HG03521 (cell line): ENCODE measurements around the gene MTX1.

Experiments
- ATAC-seq: cut with Tn5 transposase; IDR thresholded peaks from one replicate; pipeline ENCODE4 v1.9.1; 2021; ENCODE audit warnings: mild to moderate bottlenecking, moderate library complexity; ENCODE audit not compliant: unreplicated experiment

The MTX1 gene

DNA sequence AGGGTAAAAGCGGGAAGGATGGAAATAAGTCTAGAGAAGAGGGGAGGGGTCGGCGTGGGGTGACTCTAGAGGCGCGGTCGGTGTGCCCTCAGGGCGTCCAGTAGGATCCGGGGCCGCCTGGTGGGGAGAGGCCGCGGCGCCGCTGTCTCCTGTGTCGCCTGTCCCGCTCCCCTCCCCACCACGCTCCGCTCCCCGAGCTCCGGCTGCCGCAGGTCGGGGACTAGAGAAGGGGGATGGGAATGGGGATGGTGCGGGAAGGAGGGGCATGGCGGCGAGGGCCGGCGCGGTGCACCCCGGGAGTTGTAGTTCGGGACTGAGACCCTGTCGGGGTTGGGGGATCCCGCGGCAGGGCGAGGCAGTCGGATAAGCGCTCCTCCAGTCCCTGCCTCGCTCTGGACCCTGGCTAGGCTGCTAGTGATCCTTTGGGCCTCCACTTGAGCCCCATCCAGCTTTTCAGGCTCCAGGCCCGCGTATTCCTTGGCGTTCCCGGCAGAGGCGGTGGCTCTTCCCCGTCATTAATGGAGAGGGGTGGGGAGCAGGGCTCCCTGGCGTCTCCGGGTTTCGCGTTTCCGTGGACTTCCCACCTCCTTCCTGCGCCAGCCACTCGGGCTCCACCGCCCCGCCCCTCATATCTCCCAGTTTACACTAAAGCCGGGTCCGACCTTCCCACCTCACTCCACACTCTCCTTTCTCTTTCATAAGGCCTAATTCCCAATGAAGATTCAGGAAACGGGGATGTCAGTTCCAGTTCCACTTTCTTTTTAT is 46.9 kb downstream of the MTX1 start, which contains the start of gene ENTREP3:
ENTREP3 (minus strand) TSS at position 241 of the 765 bp plus-strand sequence. CDS start 606 bp downstream, outside the sequence.
- ATAC-seq: peak; percentile 66

DNA sequence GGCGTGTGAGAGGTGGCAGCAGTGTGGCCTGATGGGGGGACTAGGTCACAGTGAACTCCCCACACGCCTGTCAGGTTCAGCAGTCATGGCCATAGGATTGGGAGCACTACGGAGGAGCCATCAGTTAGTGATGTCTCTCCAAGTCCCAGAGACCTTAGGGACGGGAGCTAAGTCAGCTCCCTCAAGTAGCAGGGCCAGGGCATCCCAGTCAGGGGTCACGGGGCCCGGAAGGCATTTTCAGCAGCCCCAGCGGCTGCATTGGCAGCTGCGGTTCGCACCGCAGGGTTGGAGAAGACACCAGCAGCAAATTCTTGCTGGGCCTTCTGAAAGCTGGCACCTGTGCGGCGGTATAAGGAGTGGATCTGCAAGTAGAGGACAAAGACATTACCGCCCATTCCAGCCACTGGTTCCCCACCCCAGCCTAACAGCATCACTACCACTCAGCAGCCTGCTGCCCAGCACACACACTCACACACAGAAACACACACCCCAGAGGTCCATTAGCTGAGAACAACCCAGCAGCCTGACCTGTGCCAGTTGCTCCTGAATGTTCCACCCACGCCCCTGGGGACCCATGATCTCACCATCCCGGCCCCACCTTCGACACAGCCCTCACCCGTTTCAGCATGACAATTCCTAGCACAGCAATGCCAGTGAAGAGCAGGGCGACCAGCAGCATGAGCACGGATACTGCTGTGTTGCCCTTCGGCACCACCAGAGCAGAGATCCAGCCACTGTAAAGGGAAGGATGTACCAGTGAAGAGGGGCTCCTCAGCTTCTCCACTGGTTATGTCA is 47.8 kb downstream of the MTX1 start:
- ATAC-seq: no peak

DNA sequence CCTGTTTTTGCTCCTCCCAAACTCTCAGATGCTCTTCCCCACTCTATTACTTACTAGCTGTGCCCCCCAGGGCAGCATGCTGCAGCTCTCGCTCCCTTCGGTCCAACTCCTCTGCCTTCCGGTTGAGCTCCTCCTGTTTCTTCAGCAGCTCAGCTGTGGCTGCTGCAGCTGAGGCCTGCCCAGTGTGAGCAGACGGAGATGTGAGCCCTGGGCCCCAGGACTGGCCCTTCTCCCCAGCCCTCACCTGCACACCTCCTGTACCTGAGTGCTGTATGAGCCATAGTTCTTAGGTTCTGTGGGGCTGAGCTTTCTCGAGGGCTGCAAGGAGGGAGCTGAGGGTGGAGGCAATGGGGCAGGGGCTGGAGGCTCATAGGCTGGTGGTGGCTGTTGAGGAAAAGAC is 51.8 kb downstream of the MTX1 start:
- ATAC-seq: no peak

DNA sequence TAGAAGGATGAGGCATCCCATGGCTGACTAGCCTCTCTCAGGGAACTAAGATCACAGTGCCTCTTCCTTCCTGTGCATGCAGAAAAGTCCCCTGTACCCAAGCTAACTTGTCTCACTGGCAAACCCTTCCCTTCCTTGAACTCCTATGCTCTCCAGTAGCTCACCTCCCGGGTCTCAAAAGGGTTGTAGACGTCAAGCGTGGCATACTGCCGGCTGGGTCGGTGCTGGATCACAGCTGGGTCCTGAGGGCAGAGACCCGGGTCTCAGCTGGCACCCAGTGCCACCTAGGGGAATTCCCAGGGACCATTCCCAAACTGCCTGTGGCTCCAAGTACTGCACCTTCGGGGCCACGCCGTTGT is 53.0 kb downstream of the MTX1 start:
- ATAC-seq: no peak

DNA sequence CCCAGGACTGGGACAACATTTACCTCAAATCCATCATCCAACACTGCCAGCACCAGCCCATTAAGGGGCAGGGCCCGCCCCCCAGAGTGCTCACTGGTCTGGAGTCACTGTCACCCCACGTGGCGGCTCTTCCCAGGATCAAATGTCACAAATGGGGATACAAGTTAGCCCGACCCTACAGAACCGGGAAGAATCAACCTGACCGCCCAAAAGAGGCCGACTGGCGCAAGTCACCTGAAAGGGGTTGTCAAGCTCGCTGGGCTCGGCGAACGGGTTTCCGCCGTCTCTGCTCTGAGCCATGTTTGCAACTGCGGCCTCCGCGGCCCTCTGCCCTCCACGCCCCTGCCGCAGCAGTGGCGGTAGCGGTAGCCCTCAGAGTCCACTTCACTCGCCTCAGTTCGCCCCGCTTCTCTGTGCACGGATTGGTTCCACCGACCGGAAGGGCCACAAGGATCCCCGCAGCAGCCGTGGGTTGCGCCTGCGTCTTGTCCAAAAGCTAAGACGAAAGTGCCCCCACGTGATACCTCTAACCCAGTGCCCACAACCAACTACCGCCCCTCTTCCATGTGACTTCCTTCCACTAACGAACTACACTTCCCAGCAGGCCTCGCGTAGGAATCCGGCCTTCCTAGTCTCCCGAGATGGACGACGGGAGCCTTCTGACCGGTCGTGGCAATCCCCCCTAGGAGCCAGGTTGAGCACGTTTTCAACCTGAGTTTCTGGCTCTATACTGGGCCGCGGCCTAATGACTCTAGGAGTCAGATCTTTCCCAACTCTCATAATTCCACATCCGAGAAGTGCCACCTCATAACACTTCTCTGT is 53.6 kb downstream of the MTX1 start, which contains the start of gene SCAMP3:
SCAMP3 (minus strand) TSS at position 509 of the 822 bp plus-strand sequence; CDS start at position 300, 209 bp downstream.
- peak; percentile 86 for ATAC-seq

DNA sequence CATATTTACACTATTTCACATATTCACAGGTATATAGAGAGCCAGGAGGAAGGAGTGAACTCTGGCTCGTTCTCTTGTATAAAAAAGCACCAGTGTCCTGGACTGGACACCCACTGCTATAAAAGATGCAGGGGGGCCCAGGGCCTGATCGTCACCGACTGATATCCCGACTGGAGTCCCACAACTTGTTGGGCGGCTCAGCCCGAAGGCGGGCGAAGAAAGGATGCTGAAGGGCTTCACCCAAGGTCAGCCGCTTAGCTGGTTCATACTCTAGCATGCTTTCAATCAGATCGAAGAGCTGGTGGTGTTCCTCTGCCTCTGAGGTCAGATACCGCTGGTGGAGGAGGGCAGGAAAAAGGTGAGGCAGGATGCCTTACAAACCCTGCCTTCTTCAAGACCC is 54.6 kb downstream of the MTX1 start:
- ATAC-seq: no peak
